ENCODE results near the gene CCDC187.

GRCh38 chr9:136216541-136217244, 87.2 kb downstream of the CCDC187 start:
- TF ChIP-seq, protein P1, sequence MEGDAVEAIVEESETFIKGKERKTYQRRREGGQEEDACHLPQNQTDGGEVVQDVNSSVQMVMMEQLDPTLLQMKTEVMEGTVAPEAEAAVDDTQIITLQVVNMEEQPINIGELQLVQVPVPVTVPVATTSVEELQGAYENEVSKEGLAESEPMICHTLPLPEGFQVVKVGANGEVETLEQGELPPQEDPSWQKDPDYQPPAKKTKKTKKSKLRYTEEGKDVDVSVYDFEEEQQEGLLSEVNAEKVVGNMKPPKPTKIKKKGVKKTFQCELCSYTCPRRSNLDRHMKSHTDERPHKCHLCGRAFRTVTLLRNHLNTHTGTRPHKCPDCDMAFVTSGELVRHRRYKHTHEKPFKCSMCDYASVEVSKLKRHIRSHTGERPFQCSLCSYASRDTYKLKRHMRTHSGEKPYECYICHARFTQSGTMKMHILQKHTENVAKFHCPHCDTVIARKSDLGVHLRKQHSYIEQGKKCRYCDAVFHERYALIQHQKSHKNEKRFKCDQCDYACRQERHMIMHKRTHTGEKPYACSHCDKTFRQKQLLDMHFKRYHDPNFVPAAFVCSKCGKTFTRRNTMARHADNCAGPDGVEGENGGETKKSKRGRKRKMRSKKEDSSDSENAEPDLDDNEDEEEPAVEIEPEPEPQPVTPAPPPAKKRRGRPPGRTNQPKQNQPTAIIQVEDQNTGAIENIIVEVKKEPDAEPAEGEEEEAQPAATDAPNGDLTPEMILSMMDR (IDR thresholded peaks at IDR 0.05), result no peak
- no peak for TF ChIP-seq POLR2A (IDR thresholded peaks at IDR 0.05)
